HepG2 (cell line): ENCODE data around the gene P4HB. TPM values are rescaled to one million over a fixed set of nuclear protein-coding genes. Genes with fewer than 3 reads are reported as not detected.

Source experiments
- BRCA1 ChIP-seq: sonication (generic); formaldehyde crosslinking; IDR thresholded peaks from 2 replicates; pipeline ENCODE4 v1.4.0; 2020; ENCODE audit warnings: missing genetic modification reagents
- CREM ChIP-seq, 2 experiments: sonication (generic) in 1 of 2; formaldehyde crosslinking in 1 of 2; IDR thresholded peaks; 2 replicates each; pipeline versions ENCODE4 v1.4.0 to v1.6.1; 2016 to 2020; ENCODE audit warnings: antibody characterized with exemption in 1 of 2, mild to moderate bottlenecking in 1 of 2, missing genetic modification reagents in 1 of 2
- DMAP1 ChIP-seq: IDR thresholded peaks from 2 replicates; pipeline ENCODE4 v1.6.1; 2016
- ELF1 ChIP-seq: sonication (generic); formaldehyde crosslinking; IDR thresholded peaks from 2 replicates; pipeline ENCODE4 v1.4.0; 2020; ENCODE audit warnings: missing genetic modification reagents
- FOXK2 ChIP-seq: fragments of 450-650 bp; IDR thresholded peaks from 2 replicates; pipeline ENCODE4 v1.6.1; 2016
- HHEX ChIP-seq: IDR thresholded peaks from 2 replicates; pipeline ENCODE4 v1.6.1; 2016; ENCODE audit warnings: control low read depth
- HMG20A ChIP-seq: IDR thresholded peaks from 2 replicates; pipeline ENCODE4 v1.6.1; 2016; ENCODE audit warnings: borderline replicate concordance
- HOXD1 ChIP-seq: sonication (generic); formaldehyde crosslinking; IDR thresholded peaks from 2 replicates; pipeline ENCODE4 v1.5.0; 2020; ENCODE audit warnings: missing genetic modification reagents
- MTF1 ChIP-seq: sonication (generic); formaldehyde crosslinking; IDR thresholded peaks from 2 replicates; pipeline ENCODE4 v1.5.0; 2020; ENCODE audit warnings: missing genetic modification reagents
- NR2F2 ChIP-seq: IDR thresholded peaks from 2 replicates; pipeline ENCODE4 v1.6.1; 2012; ENCODE audit warnings: low read depth, inconsistent platforms, borderline replicate concordance
- SKI ChIP-seq: fragments of 450-650 bp; IDR thresholded peaks from one replicate; pipeline ENCODE4 v1.6.1; 2018; ENCODE audit warnings: mild to moderate bottlenecking; ENCODE audit not compliant: partially characterized antibody
- SMAD1 ChIP-seq: sonication (generic); formaldehyde crosslinking; IDR thresholded peaks from 2 replicates; pipeline ENCODE4 v1.4.0; 2020; ENCODE audit warnings: missing genetic modification reagents, low read depth, mild to moderate bottlenecking, borderline replicate concordance
- TAF15 ChIP-seq: fragments of 200-400 bp; formaldehyde crosslinking; IDR thresholded peaks from one replicate; pipeline ENCODE4 v1.6.1; 2018; ENCODE audit warnings: mild to moderate bottlenecking, low read depth, low read length; ENCODE audit not compliant: poor library complexity, severe bottlenecking
- TARDBP ChIP-seq: sonication (generic); formaldehyde crosslinking; IDR thresholded peaks from 2 replicates; pipeline ENCODE4 v1.8.0; 2022; ENCODE audit warnings: mild to moderate bottlenecking, missing genetic modification reagents
- TEAD3 ChIP-seq: optimal IDR thresholded peaks from 2 replicates; pipeline ENCODE3; 2016; ENCODE audit warnings: borderline replicate concordance
- ZBTB26 ChIP-seq: IDR thresholded peaks from 2 replicates; pipeline ENCODE4 v1.6.1; 2016; ENCODE audit warnings: missing compliant biosample characterization, missing genetic modification reagents, borderline replicate concordance
- ZBTB34 ChIP-seq: sonication (generic); formaldehyde crosslinking; IDR thresholded peaks from 2 replicates; pipeline ENCODE4 v1.8.0; 2022; ENCODE audit warnings: mild to moderate bottlenecking, missing genetic modification reagents
- ZFP41 ChIP-seq: sonication (generic); formaldehyde crosslinking; IDR thresholded peaks from 2 replicates; pipeline ENCODE4 v1.4.0; 2020; ENCODE audit warnings: mild to moderate bottlenecking, missing genetic modification reagents, borderline replicate concordance
- ZKSCAN1 ChIP-seq: fragments of 150-350 bp; IDR thresholded peaks from 2 replicates; pipeline ENCODE4 v1.6.1; 2014; ENCODE audit warnings: low read length
- ZKSCAN8 ChIP-seq: IDR thresholded peaks from 2 replicates; pipeline ENCODE4 v1.6.1; 2016; ENCODE audit warnings: borderline replicate concordance, missing genetic modification reagents, missing compliant biosample characterization
- ZNF101 ChIP-seq: sonication (generic); formaldehyde crosslinking; IDR thresholded peaks from 2 replicates; pipeline ENCODE4 v1.4.0; 2020; ENCODE audit warnings: mild to moderate bottlenecking, low read depth, missing genetic modification reagents, borderline replicate concordance
- ZNF337 ChIP-seq: sonication (generic); formaldehyde crosslinking; IDR thresholded peaks from 2 replicates; pipeline ENCODE4 v1.5.1; 2020; ENCODE audit warnings: missing genetic modification reagents, low read depth, mild to moderate bottlenecking, borderline replicate concordance
- ZNF451 ChIP-seq: sonication (generic); formaldehyde crosslinking; IDR thresholded peaks from 2 replicates; pipeline ENCODE4 v1.5.0; 2020; ENCODE audit warnings: mild to moderate bottlenecking, missing genetic modification reagents
- ZNF878 ChIP-seq: sonication (generic); formaldehyde crosslinking; IDR thresholded peaks from 2 replicates; pipeline ENCODE4 v1.8.1; 2023; ENCODE audit warnings: mild to moderate bottlenecking, missing genetic modification reagents, moderate library complexity
- polyA plus RNA-seq, 8 experiments: library from polyadenylated mRNA; depleted of rRNA in 3 of 8; stranded (reverse) in 7 of 8; unstranded in 1 of 8; fragments of >200 nt; fragmentation: Illumina TruSeq in 4 of 8; extraction: Trizol in 4 of 8; gene quantifications; 2 replicates each; pipeline versions ENCODE4 v1.2.1 to v1.2.3, GENCODE V29; 2011 to 2016; ENCODE audit warnings: low read depth in 4 of 8, missing spikeins in 1 of 8, mixed read lengths in 1 of 8; ENCODE audit not compliant: insufficient read depth in 1 of 8
- total RNA-seq, 5 experiments: library from RNA; depleted of rRNA; stranded (reverse); fragments of >200 nt; fragmentation: Illumina TruSeq; extraction: Trizol; gene quantifications; 2 replicates each; pipeline ENCODE4 v1.2.3, GENCODE V29; 2016; ENCODE audit warnings: low read depth in 1 of 5
- TF ChIP-seq, protein P1 (sequence below): IDR thresholded peaks from 2 replicates; pipeline ENCODE4 v1.6.1; 2012; ENCODE audit warnings: inconsistent platforms
- TF ChIP-seq, protein P2 (sequence below): sonication (generic); formaldehyde crosslinking; IDR thresholded peaks from 2 replicates; pipeline ENCODE4 v1.8.0; 2022; ENCODE audit warnings: low read depth, missing genetic modification reagents

The P4HB gene
- total and polyA plus RNA-seq, 2 of the 13 experiments (the other 11 are each of a cell fraction or from before 2014, with no cell fraction given), result 185 to 782 TPM

- TF ChIP-seq DMAP1 (CRISPR knock-in tag) (no peak; the same call in 1 of the 2 replicates), ZNF451 (CRISPR knock-in tag) (no peak), TAF15 (no peak), HHEX (CRISPR knock-in tag) (no peak), BRCA1 (CRISPR knock-in tag) (no peak), ZNF878 (CRISPR knock-in tag) (0 out of 2 replicates have a peak, but pooled peaks have one; percentile 51), SKI (no peak), FOXK2 (no peak), ELF1 (CRISPR knock-in tag) (no peak), HMG20A (CRISPR knock-in tag) (no peak), ZFP41 (0 out of 2 replicates have a peak, but pooled peaks have one; percentile 38), ZBTB34 (0 out of 2 replicates have a peak, but pooled peaks have one; percentile 66), ZKSCAN8 (CRISPR knock-in tag) (no peak), SMAD1 (CRISPR knock-in tag) (no peak), ZKSCAN1 (no peak), ZNF337 (0 out of 2 replicates have a peak, but pooled peaks have one; percentile 24), TARDBP (CRISPR knock-in tag) (0 out of 2 replicates have a peak, but pooled peaks have one; percentile 68), NR2F2 (peak; percentile 34; the same call in 1 of the 2 replicates), ZNF101 (CRISPR knock-in tag) (no peak), MTF1 (CRISPR knock-in tag) (no peak), ZBTB26 (CRISPR knock-in tag) (no peak), HOXD1 (CRISPR knock-in tag) (0 out of 2 replicates have a peak, but pooled peaks have one; percentile 58), CREM (IDR thresholded peaks at IDR 0.05) (no peak; the same call in 1 of the 2 replicates), CREM (CRISPR knock-in tag; IDR thresholded peaks at IDR 0.05) (no peak), TEAD3 (no peak)
- TF ChIP-seq, protein P1, sequence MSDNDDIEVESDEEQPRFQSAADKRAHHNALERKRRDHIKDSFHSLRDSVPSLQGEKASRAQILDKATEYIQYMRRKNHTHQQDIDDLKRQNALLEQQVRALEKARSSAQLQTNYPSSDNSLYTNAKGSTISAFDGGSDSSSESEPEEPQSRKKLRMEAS, result peak; percentile 22; the same call in 1 of the 2 replicates
- TF ChIP-seq, protein P2, sequence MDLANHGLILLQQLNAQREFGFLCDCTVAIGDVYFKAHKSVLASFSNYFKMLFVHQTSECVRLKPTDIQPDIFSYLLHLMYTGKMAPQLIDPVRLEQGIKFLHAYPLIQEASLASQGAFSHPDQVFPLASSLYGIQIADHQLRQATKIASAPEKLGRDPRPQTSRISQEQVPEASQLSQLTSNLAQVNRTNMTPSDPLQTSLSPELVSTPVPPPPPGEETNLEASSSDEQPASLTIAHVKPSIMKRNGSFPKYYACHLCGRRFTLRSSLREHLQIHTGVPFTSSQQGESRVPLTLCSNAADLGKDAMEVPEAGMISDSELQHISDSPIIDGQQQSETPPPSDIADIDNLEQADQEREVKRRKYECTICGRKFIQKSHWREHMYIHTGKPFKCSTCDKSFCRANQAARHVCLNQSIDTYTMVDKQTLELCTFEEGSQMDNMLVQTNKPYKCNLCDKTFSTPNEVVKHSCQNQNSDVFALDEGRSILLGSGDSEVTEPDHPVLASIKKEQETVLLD (CRISPR knock-in tag), result peak; percentile 71; the same call in 1 of the 2 replicates
These were observed 9.1 kb upstream of the P4HB start (continued) for GRCh38 chr17:81869221-81870130.
